Endometrial microvascular endothelial cells (primary cell): ENCODE results near the gene CYLC2. TPM values are rescaled to one million over a fixed set of nuclear protein-coding genes. Genes with fewer than 3 reads are reported as not detected.

ENCODE experiments used
- in situ Hi-C: cut with HindIII; loops from 2 replicates; pipeline ENCODE4 v1.10.0; 2017; ENCODE audit warnings: low sequenced_read_pairs, low pct_unique_long_range_greater_than_20kb; ENCODE audit errors: inconsistent ontology term
- total RNA-seq: library from RNA; depleted of rRNA; stranded (reverse); fragments of >200 nt; gene quantifications from one replicate; pipeline ENCODE4 v1.2.3, GENCODE V29; 2015; ENCODE audit errors: inconsistent ontology term

Gene CYLC2
- total RNA-seq, result not detected

- in situ Hi-C loops, result no loop called here
These were observed at the start of gene CYLC2 for GRCh38 chr9:102995033-102995432. CYLC2 (plus strand) TSS chr9:102995333; CDS start chr9:102995381, 48 bp downstream.

GRCh38 chr9:102950346-102950745, 44.8 kb upstream of the CYLC2 start:
- in situ Hi-C loops, result no loop called here

- in situ Hi-C loops, result no loop called here
These were observed 28.1 kb upstream of the CYLC2 start for GRCh38 chr9:102966999-102967398.

- in situ Hi-C loops, result no loop called here
These were observed 27.2 kb upstream of the CYLC2 start for GRCh38 chr9:102967979-102968378.

GRCh38 chr9:102972780-102973179, 22.4 kb upstream of the CYLC2 start:
- in situ Hi-C loops, result no loop called here

GRCh38 chr9:102974530-102974929, 20.6 kb upstream of the CYLC2 start:
- in situ Hi-C loops, result no loop called here

GRCh38 chr9:102975251-102975650, 19.9 kb upstream of the CYLC2 start:
- in situ Hi-C loops, result no loop called here

- in situ Hi-C loops, result no loop called here
These were observed 9.8 kb upstream of the CYLC2 start for GRCh38 chr9:102985162-102985895.

GRCh38 chr9:102986425-102986824, 8.7 kb upstream of the CYLC2 start:
- in situ Hi-C loops, result no loop called here

GRCh38 chr9:103003689-103004088, 8.6 kb downstream of the CYLC2 start:
- in situ Hi-C loops, result no loop called here

GRCh38 chr9:103014242-103014641, 19.1 kb downstream of the CYLC2 start:
- in situ Hi-C loops, result no loop called here

- in situ Hi-C loops, result no loop called here
These were observed 30.7 kb downstream of the CYLC2 start for GRCh38 chr9:103025796-103026195.

GRCh38 chr9:103037508-103038477, 42.7 kb downstream of the CYLC2 start:
- in situ Hi-C loops, result no loop called here

GRCh38 chr9:103041961-103042360, 46.8 kb downstream of the CYLC2 start:
- in situ Hi-C loops, result no loop called here
